ENCODE results near the gene KRTAP19-2. TPM values are rescaled to one million over a fixed set of nuclear protein-coding genes. Genes with fewer than 3 reads are reported as not detected.

Gene KRTAP19-2
- total and polyA plus RNA-seq, 2 donors (not counting 3 experiments of a cell fraction or from before 2014, with no cell fraction given) = not detected

DNA sequence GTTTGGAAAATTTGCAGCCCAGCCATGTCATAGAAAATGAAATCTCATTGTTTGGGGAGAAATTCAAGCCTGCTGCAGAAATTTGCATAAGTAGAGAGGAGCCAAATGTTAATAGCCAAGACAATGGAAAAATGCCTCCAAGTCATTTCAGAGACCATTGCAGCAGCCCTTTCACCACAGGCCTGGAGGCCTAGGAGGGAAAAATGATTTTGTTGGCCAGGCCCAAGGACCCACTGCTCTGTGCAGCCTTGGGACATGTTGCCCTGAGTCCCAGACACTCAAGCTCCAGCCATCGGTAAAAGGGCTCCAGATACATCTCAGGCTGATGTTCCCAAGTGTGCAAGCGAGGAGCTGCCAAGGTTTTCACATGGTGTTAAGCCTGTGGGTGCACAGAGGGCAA is 1.1 kb downstream of the KRTAP19-2 start:
- ChIA-PET POLR2A (no interaction called here), CTCF (no interaction called here)
- peaks cover 4% of the 10 kb centered on the region for H3K9me3 ChIP-seq (replicated peaks; ENCODE audit: control insufficient read depth, insufficient read depth, low read length)
- dilution Hi-C loops (cut with MboI; ENCODE audit: extremely low pct_ligation_motif_present, low sequenced_read_pairs) (no loop called here), intact Hi-C loops (cut with micrococcal nuclease) (no loop called here)
- H3K27me3 ChIP-seq (ENCODE audit: control insufficient read depth in 2 of 2, insufficient read depth in 2 of 2, low read length in 2 of 2) = no peaks in the 10 kb centered on the region
- DNase-seq (ENCODE audit: low read depth, low spot score) (no peak), FAIRE-seq (no peak)
- TF ChIP-seq EZH2 (IDR thresholded peaks at IDR 0.05; ENCODE audit: borderline replicate concordance, low read depth, low read length, severe bottlenecking) = no peak
- no peak for TF ChIP-seq MYC (IDR thresholded peaks at IDR 0.05; ENCODE audit: low read depth, low read length)
- no peak for TF ChIP-seq POLR2AphosphoS5 (IDR thresholded peaks at IDR 0.05; ENCODE audit: insufficient read depth, low read depth, low read length)
- TF ChIP-seq, protein P1, sequence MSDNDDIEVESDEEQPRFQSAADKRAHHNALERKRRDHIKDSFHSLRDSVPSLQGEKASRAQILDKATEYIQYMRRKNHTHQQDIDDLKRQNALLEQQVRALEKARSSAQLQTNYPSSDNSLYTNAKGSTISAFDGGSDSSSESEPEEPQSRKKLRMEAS (IDR thresholded peaks at IDR 0.05; ENCODE audit: insufficient read depth, insufficient read length) = no peak
- TF ChIP-seq FOS (IDR thresholded peaks at IDR 0.05; ENCODE audit: borderline replicate concordance, insufficient read depth, low read length) = no peak
- TF ChIP-seq, protein P2, sequence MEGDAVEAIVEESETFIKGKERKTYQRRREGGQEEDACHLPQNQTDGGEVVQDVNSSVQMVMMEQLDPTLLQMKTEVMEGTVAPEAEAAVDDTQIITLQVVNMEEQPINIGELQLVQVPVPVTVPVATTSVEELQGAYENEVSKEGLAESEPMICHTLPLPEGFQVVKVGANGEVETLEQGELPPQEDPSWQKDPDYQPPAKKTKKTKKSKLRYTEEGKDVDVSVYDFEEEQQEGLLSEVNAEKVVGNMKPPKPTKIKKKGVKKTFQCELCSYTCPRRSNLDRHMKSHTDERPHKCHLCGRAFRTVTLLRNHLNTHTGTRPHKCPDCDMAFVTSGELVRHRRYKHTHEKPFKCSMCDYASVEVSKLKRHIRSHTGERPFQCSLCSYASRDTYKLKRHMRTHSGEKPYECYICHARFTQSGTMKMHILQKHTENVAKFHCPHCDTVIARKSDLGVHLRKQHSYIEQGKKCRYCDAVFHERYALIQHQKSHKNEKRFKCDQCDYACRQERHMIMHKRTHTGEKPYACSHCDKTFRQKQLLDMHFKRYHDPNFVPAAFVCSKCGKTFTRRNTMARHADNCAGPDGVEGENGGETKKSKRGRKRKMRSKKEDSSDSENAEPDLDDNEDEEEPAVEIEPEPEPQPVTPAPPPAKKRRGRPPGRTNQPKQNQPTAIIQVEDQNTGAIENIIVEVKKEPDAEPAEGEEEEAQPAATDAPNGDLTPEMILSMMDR (IDR thresholded peaks at IDR 0.05; ENCODE audit: extremely low read depth in 1 of 2, insufficient read depth in 1 of 2, low read depth in 1 of 2, low read length in 2 of 2) = no peak
- TF ChIP-seq JUN (IDR thresholded peaks at IDR 0.05; ENCODE audit: borderline replicate concordance, insufficient read depth, insufficient read length, low read depth) = no peak
- TF ChIP-seq POLR2A (IDR thresholded peaks at IDR 0.05; ENCODE audit: low read depth, low read length) = no peak
- no peak for TF ChIP-seq GATA2 (IDR thresholded peaks at IDR 0.05; ENCODE audit: insufficient read depth, insufficient read length, low read depth, low read length)
- H3K9me1 ChIP-seq (replicated peaks; ENCODE audit: control insufficient read depth, extremely low read depth, insufficient read depth, low read length) = no peaks in the 10 kb centered on the region
- H3K36me3 ChIP-seq (ENCODE audit: control insufficient read depth in 2 of 2, extremely low read depth in 1 of 2, insufficient read depth in 2 of 2, low read length in 2 of 2) = no peaks in the 10 kb centered on the region
- H3K9ac ChIP-seq (replicated peaks; ENCODE audit: extremely low read depth, insufficient read depth, low read length) = no peak overlapping the region
- no peak overlapping the region for H3K4me3 ChIP-seq (replicated peaks in 1 of 3; ENCODE audit: insufficient read depth in 1 of 3, low read depth in 1 of 3, low read length in 3 of 3)
- H3K27ac ChIP-seq (ENCODE audit: insufficient read depth, low read depth, low read length) = no peak overlapping the region
- no peak overlapping the region for H2AFZ ChIP-seq (ENCODE audit: low read depth, low read length)
- no peaks in the 10 kb centered on the region for H3K79me2 ChIP-seq (ENCODE audit: control insufficient read depth, insufficient read depth, low read length)
- no peaks in the 10 kb centered on the region for H4K20me1 ChIP-seq (replicated peaks; ENCODE audit: control insufficient read depth, extremely low read depth, insufficient read depth, low read length)
- H3K4me1 ChIP-seq (ENCODE audit: control insufficient read depth, extremely low read depth, insufficient read depth, low read length) = no peaks in the 10 kb centered on the region
- H3K4me2 ChIP-seq (ENCODE audit: insufficient read depth, low read length) = no peak overlapping the region
- no TSS peak for BruUV-seq (replicated peaks)
